ENCODE results near the gene MAST4. TPM values are rescaled to one million over a fixed set of nuclear protein-coding genes. Genes with fewer than 3 reads are reported as not detected.

MAST4 gene
- total RNA-seq, 1 experiment from 2014 or later = 10.9 TPM

DNA sequence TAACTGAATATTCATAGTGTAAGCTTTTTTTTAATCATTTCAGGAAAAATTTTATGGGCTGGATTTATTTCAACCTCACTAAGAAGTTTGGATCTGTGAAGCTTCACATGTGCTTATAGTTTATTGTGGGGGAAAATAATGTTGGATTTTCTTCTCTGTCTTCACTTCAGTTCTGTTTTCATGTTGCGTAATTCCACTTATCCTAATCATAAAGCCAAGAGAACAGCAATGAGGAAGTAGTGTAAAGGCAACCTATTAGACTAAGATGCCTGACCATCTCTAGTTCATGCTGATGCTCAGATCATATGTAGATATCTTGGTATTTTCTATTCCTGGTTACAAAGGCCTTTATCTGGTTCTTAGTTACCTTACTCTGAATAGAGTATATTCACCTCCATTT, 550.4 kb downstream of the MAST4 start:
- H3K4me3 Mint-ChIP-seq (ENCODE audit: low read depth, unreplicated experiment) = no peak overlapping the region
- intact Hi-C loops (cut with micrococcal nuclease; ENCODE audit: unreplicated experiment) = no loop called here
- H3K4me1 Mint-ChIP-seq (ENCODE audit: low read depth, unreplicated experiment) = no peaks in the 10 kb centered on the region
- no peak for DNase-seq
- CTCF ChIA-PET = no interaction called here
- no peak overlapping the region for H3K27ac Mint-ChIP-seq (ENCODE audit: unreplicated experiment)
- H3K36me3 Mint-ChIP-seq (ENCODE audit: insufficient read depth, unreplicated experiment) = no peaks in the 10 kb centered on the region
- H3K27me3 Mint-ChIP-seq (ENCODE audit: unreplicated experiment) = no peaks in the 10 kb centered on the region
- TF ChIP-seq, protein P1, sequence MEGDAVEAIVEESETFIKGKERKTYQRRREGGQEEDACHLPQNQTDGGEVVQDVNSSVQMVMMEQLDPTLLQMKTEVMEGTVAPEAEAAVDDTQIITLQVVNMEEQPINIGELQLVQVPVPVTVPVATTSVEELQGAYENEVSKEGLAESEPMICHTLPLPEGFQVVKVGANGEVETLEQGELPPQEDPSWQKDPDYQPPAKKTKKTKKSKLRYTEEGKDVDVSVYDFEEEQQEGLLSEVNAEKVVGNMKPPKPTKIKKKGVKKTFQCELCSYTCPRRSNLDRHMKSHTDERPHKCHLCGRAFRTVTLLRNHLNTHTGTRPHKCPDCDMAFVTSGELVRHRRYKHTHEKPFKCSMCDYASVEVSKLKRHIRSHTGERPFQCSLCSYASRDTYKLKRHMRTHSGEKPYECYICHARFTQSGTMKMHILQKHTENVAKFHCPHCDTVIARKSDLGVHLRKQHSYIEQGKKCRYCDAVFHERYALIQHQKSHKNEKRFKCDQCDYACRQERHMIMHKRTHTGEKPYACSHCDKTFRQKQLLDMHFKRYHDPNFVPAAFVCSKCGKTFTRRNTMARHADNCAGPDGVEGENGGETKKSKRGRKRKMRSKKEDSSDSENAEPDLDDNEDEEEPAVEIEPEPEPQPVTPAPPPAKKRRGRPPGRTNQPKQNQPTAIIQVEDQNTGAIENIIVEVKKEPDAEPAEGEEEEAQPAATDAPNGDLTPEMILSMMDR (IDR thresholded peaks at IDR 0.05; ENCODE audit: unreplicated experiment) = no peak
- no TSS peak for BruUV-seq (replicated peaks)
- no peaks in the 10 kb centered on the region for H3K9me3 Mint-ChIP-seq (ENCODE audit: low read depth, unreplicated experiment)

DNA sequence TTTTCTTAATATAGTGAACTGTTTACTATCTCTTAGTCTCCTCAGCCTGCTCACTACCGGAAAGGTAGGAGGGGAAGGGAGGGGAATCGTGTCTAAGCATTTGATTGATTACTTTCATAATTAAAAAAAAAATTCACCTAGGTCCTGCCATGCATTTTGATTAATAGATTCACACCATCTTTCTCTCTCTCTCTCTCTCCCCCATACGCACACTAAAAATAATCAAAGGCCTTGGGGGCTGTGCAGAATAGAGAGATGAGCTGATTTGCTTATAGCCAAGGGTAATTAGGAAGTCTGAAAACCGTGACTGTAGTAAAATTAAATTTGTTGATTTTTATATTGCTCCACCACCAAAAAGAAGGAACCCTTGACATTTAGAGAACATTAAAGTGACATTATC, 550.8 kb downstream of the MAST4 start:
- DNase-seq = no peak
- TF ChIP-seq, protein P1 (IDR thresholded peaks at IDR 0.05; ENCODE audit: unreplicated experiment) = no peak
- no peak overlapping the region for H3K4me3 Mint-ChIP-seq (ENCODE audit: low read depth, unreplicated experiment)
- no peaks in the 10 kb centered on the region for H3K9me3 Mint-ChIP-seq (ENCODE audit: low read depth, unreplicated experiment)
- no peaks in the 10 kb centered on the region for H3K27me3 Mint-ChIP-seq (ENCODE audit: unreplicated experiment)
- CTCF ChIA-PET = no interaction called here
- intact Hi-C loops (cut with micrococcal nuclease; ENCODE audit: unreplicated experiment) = no loop called here
- H3K4me1 Mint-ChIP-seq (ENCODE audit: low read depth, unreplicated experiment) = no peaks in the 10 kb centered on the region
- no peak overlapping the region for H3K27ac Mint-ChIP-seq (ENCODE audit: unreplicated experiment)
- BruUV-seq (replicated peaks) = no TSS peak
- no peaks in the 10 kb centered on the region for H3K36me3 Mint-ChIP-seq (ENCODE audit: insufficient read depth, unreplicated experiment)

DNA sequence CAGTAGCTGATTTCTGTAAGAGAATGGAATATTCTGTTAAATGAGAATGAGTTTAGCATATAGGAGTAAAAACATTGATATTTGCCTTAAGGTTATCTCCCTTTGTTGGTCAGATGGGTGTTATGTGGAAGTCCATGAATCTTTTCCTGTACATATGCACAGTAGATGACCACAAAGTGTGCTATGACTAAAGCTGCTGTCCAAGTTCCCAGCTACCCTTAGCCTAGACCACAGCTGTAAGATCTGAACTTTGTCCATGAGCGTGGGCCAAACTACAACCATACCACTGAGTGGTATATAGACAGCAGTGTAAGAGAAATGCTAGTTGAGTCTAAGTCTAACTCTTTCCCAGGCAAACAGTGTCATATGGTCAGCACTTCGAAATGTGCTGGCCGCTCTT, 551.6 kb downstream of the MAST4 start:
- H3K36me3 Mint-ChIP-seq (ENCODE audit: insufficient read depth, unreplicated experiment) = no peaks in the 10 kb centered on the region
- intact Hi-C loops (cut with micrococcal nuclease; ENCODE audit: unreplicated experiment) = no loop called here

DNA sequence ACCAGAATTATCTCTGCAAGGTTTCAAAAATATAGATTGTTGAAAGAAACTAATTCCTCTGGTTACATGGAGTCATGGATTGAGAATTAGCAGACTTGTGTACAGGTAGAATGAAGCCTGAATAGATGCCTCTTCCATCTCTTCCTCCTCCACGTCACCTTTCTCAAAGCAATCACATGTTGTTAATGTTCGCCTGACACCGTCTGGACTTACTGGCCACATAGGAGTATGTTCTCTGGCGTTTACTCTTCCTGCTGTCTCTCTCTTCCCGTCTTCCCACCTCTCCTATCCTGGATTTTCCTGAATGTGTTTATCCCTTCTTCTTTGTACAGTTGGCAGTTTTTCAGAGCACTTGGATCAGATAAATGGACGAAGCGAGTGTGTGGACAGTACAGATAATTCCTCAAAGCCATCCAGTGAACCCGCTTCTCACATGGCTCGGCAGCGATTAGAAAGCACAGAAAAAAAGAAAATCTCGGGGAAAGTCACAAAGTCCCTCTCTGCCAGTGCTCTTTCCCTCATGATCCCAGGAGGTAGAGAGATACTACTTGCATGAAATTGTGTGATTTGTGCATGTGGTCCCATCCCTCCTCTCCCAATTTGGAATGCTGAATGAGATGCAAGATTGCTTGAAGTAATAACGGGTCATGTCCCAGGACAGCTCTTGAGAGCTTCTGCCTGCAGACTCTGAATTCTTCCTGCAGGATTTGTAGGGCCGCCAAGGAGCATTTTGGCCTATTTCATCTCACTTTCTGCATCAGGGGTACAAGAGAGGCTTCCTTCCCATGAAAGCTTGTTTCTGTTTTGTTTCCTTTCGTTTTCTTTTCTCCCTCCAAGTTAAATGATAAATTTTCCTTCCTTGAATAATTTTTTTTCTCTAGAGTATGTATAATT, 553.1 kb downstream of the MAST4 start:
- BruUV-seq (replicated peaks) = no TSS peak
- H3K27me3 Mint-ChIP-seq (ENCODE audit: unreplicated experiment) = no peaks in the 10 kb centered on the region
- H3K9me3 Mint-ChIP-seq (ENCODE audit: low read depth, unreplicated experiment) = no peaks in the 10 kb centered on the region
- DNase-seq = no peak
- TF ChIP-seq, protein P1 (IDR thresholded peaks at IDR 0.05; ENCODE audit: unreplicated experiment) = no peak
- CTCF ChIA-PET = interaction anchor here (0.7 to 1.1 kb wide), 3 partner anchors 136 to 334 kb away, joined by 3 to 5 read pairs (median 5); no protein-coding TSS in a partner anchor
- no peaks in the 10 kb centered on the region for H3K4me1 Mint-ChIP-seq (ENCODE audit: low read depth, unreplicated experiment)
- intact Hi-C loops (cut with micrococcal nuclease; ENCODE audit: unreplicated experiment) = no loop called here
- no peak overlapping the region for H3K27ac Mint-ChIP-seq (ENCODE audit: unreplicated experiment)
- no peak overlapping the region for H3K4me3 Mint-ChIP-seq (ENCODE audit: low read depth, unreplicated experiment)
- no peaks in the 10 kb centered on the region for H3K36me3 Mint-ChIP-seq (ENCODE audit: insufficient read depth, unreplicated experiment)

More for the DNA sequence above, 551.6 kb downstream of the MAST4 start:
- Mint-ChIP-seq H3K27me3 (ENCODE audit: unreplicated experiment) (no peaks in the 10 kb centered on the region), H3K9me3 (ENCODE audit: low read depth, unreplicated experiment) (no peaks in the 10 kb centered on the region), H3K27ac (ENCODE audit: unreplicated experiment) (no peak overlapping the region), H3K4me1 (ENCODE audit: low read depth, unreplicated experiment) (no peaks in the 10 kb centered on the region), H3K4me3 (ENCODE audit: low read depth, unreplicated experiment) (no peak overlapping the region)
- DNase-seq = no peak
- BruUV-seq (replicated peaks) = no TSS peak
- TF ChIP-seq, protein P1 (IDR thresholded peaks at IDR 0.05; ENCODE audit: unreplicated experiment) = no peak
- CTCF ChIA-PET = no interaction called here
